BLaER1 (cell line): Measurements from ENCODE around the gene CDK15.
"Not testable (repeated sequence)": the region's sequence is repeated elsewhere in the genome, so short reads cannot be mapped to it uniquely, and the experiment has no call there.

ENCODE experiments used
- H3K27ac ChIP-seq: shearing (Covaris generic); formaldehyde crosslinking; 2 replicates; pipeline ENCODE4 v1.8.1; 2022
- H3K27me3 ChIP-seq: shearing (Covaris generic); formaldehyde crosslinking; 2 replicates; pipeline ENCODE4 v1.8.1; 2022
- H3K36me3 ChIP-seq: shearing (Covaris generic); formaldehyde crosslinking; 2 replicates; pipeline ENCODE4 v1.8.1; 2022
- H3K4me1 ChIP-seq: shearing (Covaris generic); formaldehyde crosslinking; 2 replicates; pipeline ENCODE4 v1.8.1; 2022
- H3K4me2 ChIP-seq: shearing (Covaris generic); formaldehyde crosslinking; 2 replicates; pipeline ENCODE4 v1.8.1; 2022
- H3K4me3 ChIP-seq: shearing (Covaris generic); formaldehyde crosslinking; 2 replicates; pipeline ENCODE4 v1.8.1; 2022
- H3K9ac ChIP-seq: shearing (Covaris generic); formaldehyde crosslinking; 2 replicates; pipeline ENCODE4 v1.8.1; 2022
- H3K9me3 ChIP-seq: shearing (Covaris generic); formaldehyde crosslinking; 2 replicates; pipeline ENCODE4 v1.8.1; 2022
- H4K20me1 ChIP-seq: shearing (Covaris generic); formaldehyde crosslinking; 2 replicates; pipeline ENCODE4 v1.8.1; 2022
- Cebpa-rat ChIP-seq: shearing (Covaris generic); IDR thresholded peaks from 2 replicates; pipeline ENCODE4 v1.8.1; 2022

CDK15 gene

GRCh38 chr2:201806442-201807170, at the start of gene CDK15:
TSS of gene CDK15 (plus strand) at chr2:201806537. CDS start at chr2:201806665, 128 bp downstream.
- Histone ChIP-seq H3K9ac (no peak within 1 kb of the TSS; the same call in 1 of the 2 replicates), H3K27me3 (no peaks in the 10 kb centered on the region), H3K4me2 (peak within 1 kb of the TSS; percentile 71), H3K27ac (no peak within 1 kb of the TSS), H3K9me3 (no peaks in the 10 kb centered on the region), H3K4me1 (peaks cover 24% of the 10 kb centered on the region), H3K36me3 (no peaks in the 10 kb centered on the region), H4K20me1 (no peaks in the 10 kb centered on the region), H3K4me3 (no peak within 1 kb of the TSS)
- TF ChIP-seq Cebpa-rat, result no peak

DNA sequence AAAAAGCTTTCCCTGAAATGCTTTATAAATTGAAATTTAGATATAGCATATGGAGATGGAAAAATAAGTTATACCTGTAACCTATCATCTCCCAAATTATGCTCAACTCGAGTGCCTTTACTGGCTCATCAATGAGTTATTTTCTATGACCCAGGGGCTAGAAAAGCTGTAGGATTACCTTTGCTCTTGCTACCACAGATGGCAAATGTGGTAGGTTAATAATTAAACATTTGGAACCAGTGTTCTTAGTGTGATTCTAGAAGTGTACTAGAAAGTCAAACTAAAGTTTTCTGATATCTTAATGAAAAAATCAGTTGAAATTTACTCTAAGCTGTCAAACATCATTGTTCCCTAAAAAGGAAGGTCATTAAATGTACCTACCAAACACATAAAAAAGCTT, 48.1 kb upstream of the CDK15 start:
- Histone ChIP-seq H3K4me1 (no peaks in the 10 kb centered on the region), H3K4me2 (no peak overlapping the region), H3K27ac (no peak overlapping the region), H3K9me3 (no peaks in the 10 kb centered on the region), H3K4me3 (no peak overlapping the region), H3K36me3 (peaks cover 46% of the 10 kb centered on the region), H3K27me3 (no peaks in the 10 kb centered on the region), H3K9ac (no peak overlapping the region), H4K20me1 (no peaks in the 10 kb centered on the region)
- no peak for TF ChIP-seq Cebpa-rat

- Histone ChIP-seq H3K27me3 (no peaks in the 10 kb centered on the region), H3K9ac (no peak overlapping the region), H3K9me3 (no peaks in the 10 kb centered on the region), H3K4me2 (no peak overlapping the region), H3K4me1 (no peaks in the 10 kb centered on the region), H3K36me3 (peaks cover 47% of the 10 kb centered on the region), H3K4me3 (no peak overlapping the region), H4K20me1 (no peaks in the 10 kb centered on the region), H3K27ac (no peak overlapping the region)
- TF ChIP-seq Cebpa-rat, result no peak
Measured at GRCh38 chr2:201758873-201759272, 47.5 kb upstream of the CDK15 start.

DNA sequence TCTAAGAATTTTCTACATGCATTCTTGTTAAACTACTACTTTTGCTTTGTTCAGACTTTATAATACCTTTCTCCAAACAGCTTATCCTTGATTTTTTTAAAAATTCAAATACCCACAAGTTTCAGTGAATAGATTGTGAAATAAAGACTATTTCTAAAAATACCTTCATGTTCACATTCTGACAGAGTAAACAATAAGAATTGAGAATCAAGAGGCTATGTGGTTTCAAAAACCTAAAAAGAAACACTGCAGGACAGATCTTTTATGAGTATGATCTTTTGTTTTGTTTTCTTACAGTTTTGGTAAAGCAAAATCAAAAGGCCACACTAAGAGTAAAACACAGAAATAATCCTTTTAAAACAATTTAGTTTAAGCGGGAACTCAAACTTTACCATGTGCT, 46.8 kb upstream of the CDK15 start:
- no peaks in the 10 kb centered on the region for H3K4me1 ChIP-seq
- H3K4me2 ChIP-seq, result no peak overlapping the region
- H3K9ac ChIP-seq, result no peak overlapping the region
- H3K27ac ChIP-seq, result no peak overlapping the region
- H3K27me3 ChIP-seq, result no peaks in the 10 kb centered on the region
- H3K36me3 ChIP-seq, result peaks cover 41% of the 10 kb centered on the region
- no peak overlapping the region for H3K4me3 ChIP-seq
- H4K20me1 ChIP-seq, result no peaks in the 10 kb centered on the region
- no peak for TF ChIP-seq Cebpa-rat
- no peaks in the 10 kb centered on the region for H3K9me3 ChIP-seq

DNA sequence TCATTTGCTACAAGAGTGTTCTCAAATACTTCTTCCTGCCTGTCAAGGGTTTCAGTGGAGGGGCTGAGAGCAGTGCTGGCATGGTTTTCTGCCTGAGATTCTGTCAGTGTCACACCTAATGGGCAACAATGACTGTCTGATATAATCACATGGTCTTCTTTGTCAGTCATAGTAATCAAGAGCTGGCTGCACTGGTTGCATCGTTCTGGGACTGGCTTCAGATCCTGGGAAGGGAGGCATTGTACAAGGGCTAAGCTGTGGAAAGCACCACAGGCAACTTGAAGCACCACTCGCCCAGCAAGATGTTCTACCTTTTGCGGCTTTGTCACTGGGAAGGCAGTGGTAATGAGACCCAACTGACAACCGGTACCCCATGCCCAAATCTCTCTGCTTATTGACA, 45.2 kb upstream of the CDK15 start:
- Histone ChIP-seq H3K4me1 (no peaks in the 10 kb centered on the region), H3K4me3 (no peak overlapping the region), H3K36me3 (peaks cover 46% of the 10 kb centered on the region), H3K27ac (no peak overlapping the region), H3K27me3 (no peaks in the 10 kb centered on the region), H3K9me3 (no peaks in the 10 kb centered on the region), H4K20me1 (no peaks in the 10 kb centered on the region), H3K4me2 (no peak overlapping the region), H3K9ac (no peak overlapping the region)
- TF ChIP-seq Cebpa-rat, result no peak

DNA sequence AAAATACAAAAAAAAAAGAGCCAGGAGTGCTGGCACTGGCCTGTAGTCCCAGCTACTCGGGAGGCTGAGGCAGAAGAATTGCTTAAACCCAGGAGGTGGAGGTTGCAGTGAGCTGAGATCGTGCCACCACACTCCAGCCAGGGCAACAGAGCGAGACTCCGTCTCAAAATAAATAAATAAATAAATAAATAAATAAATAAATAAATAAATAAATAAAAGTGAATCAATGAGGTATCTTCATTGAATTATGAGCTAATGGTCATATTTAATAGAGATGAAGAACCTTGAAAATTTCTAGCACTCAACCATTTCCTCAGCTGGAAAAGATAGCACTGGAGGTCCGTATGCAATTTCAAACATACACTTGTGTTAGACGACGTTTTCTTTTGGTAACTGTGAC, 41.9 kb upstream of the CDK15 start:
- H3K27me3 ChIP-seq, H3K9me3 ChIP-seq, H3K4me1 ChIP-seq, H4K20me1 ChIP-seq, H3K27ac ChIP-seq, H3K4me2 ChIP-seq, H3K4me3 ChIP-seq, H3K9ac ChIP-seq: not testable (repeated sequence)
- H3K36me3 ChIP-seq, result peaks cover 38% of the 10 kb centered on the region

DNA sequence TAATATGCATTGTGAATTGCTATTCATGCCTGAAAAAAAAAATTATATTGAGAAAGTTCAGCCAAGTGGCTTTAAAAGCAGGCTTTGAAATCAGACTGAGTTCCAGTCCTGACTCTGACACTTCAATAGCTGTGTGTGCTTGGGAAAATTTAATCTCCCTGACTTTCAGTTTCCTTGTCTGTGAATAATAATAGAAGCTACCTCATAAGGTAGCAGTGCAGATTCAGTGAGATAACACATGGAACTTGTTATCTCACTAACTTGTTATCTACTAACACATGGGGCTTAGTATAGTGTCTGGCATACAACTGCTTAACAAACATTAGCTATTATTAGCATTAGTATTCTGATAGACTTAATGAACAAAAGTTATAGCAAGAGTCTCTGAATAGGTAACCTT, 40.5 kb upstream of the CDK15 start:
- Histone ChIP-seq H3K27me3 (no peaks in the 10 kb centered on the region), H3K4me2 (no peak overlapping the region), H3K36me3 (peaks cover 31% of the 10 kb centered on the region), H3K27ac (no peak overlapping the region), H3K9me3 (no peaks in the 10 kb centered on the region), H3K4me1 (no peaks in the 10 kb centered on the region), H3K9ac (no peak overlapping the region), H4K20me1 (no peaks in the 10 kb centered on the region; the same call in none of the 2 replicates), H3K4me3 (no peak overlapping the region)
- TF ChIP-seq Cebpa-rat, result no peak

DNA sequence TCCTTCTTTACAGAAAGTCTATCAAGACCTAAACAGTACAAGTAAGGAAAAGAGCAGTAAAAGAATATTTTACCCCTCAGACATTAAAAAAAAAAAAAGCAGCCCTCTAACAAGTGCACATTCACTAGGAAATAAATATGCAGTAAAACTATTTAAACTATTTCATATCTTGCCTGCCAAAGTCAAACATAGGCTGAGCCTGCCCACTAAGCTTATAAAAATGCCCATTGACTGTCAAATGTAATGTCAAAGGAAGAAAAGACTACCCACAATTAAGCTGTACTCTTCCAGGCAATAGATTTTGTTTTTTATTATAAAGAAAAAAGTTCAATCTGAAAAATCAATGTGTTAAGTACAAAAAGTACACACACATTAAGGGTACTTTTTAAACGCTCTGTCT, 37.4 kb upstream of the CDK15 start:
- no peaks in the 10 kb centered on the region; the same call in none of the 2 replicates for H4K20me1 ChIP-seq
- H3K4me3 ChIP-seq, result no peak overlapping the region
- H3K36me3 ChIP-seq, result peaks cover 11% of the 10 kb centered on the region; the same call in 1 of the 2 replicates
- no peak for TF ChIP-seq Cebpa-rat
- H3K9me3 ChIP-seq, result no peaks in the 10 kb centered on the region
- no peak overlapping the region for H3K27ac ChIP-seq
- no peaks in the 10 kb centered on the region for H3K27me3 ChIP-seq
- no peak overlapping the region for H3K9ac ChIP-seq
- no peaks in the 10 kb centered on the region for H3K4me1 ChIP-seq
- H3K4me2 ChIP-seq, result no peak overlapping the region

GRCh38 chr2:201769666-201770373, 36.5 kb upstream of the CDK15 start:
- H3K4me2 ChIP-seq, result no peak overlapping the region
- TF ChIP-seq Cebpa-rat, result no peak
- peaks cover 8% of the 10 kb centered on the region; the same call in 1 of the 2 replicates for H3K36me3 ChIP-seq
- H3K27me3 ChIP-seq, result no peaks in the 10 kb centered on the region
- H3K9me3 ChIP-seq, result no peaks in the 10 kb centered on the region
- no peak overlapping the region for H3K4me3 ChIP-seq
- no peaks in the 10 kb centered on the region; the same call in none of the 2 replicates for H4K20me1 ChIP-seq
- H3K27ac ChIP-seq, result no peak overlapping the region
- H3K9ac ChIP-seq, result no peak overlapping the region
- H3K4me1 ChIP-seq, result no peaks in the 10 kb centered on the region

GRCh38 chr2:201773990-201774389, 32.3 kb upstream of the CDK15 start:
- Histone ChIP-seq H3K4me1 (peaks cover 4% of the 10 kb centered on the region; the same call in 1 of the 2 replicates), H3K9ac (no peak overlapping the region), H3K4me3 (no peak overlapping the region), H3K4me2 (no peak overlapping the region), H3K27me3 (no peaks in the 10 kb centered on the region), H3K36me3 (no peaks in the 10 kb centered on the region), H3K9me3 (no peaks in the 10 kb centered on the region), H4K20me1 (peaks cover 5% of the 10 kb centered on the region), H3K27ac (no peak overlapping the region)
- no peak for TF ChIP-seq Cebpa-rat
